GM23338 (cell line): Measurements from ENCODE around the gene TGM6. TPM values are rescaled to one million over a fixed set of nuclear protein-coding genes. Genes with fewer than 3 reads are reported as not detected.

ENCODE experiments used
- ATAC-seq: fragments of 200-7000 bp; cut with Tn5 transposase; 3 replicates; pipeline ENCODE4 v1.9.1; 2020
- DNase-seq: peaks from one replicate; pipeline ENCODE4 v3.0.0-alpha.2; 2015; ENCODE audit warnings: low spot score
- H2AFZ ChIP-seq: fragments of 200-600 bp; sonication (generic); 2 replicates; pipeline ENCODE4 v1.8.0; 2016; ENCODE audit warnings: antibody characterized with exemption, mild to moderate bottlenecking, moderate library complexity
- H3F3A ChIP-seq: fragments of 200-600 bp; sonication (generic); replicated peaks from 2 replicates; pipeline ENCODE4 v1.8.0; 2017; ENCODE audit warnings: antibody characterized with exemption, mixed run types, low read depth
- H3K27ac ChIP-seq: fragments of 200-600 bp; sonication (generic); 2 replicates; pipeline ENCODE4 v1.6.1; 2016; ENCODE audit warnings: low read depth
- H3K27me3 ChIP-seq: fragments of 200-600 bp; sonication (generic); 2 replicates; pipeline ENCODE4 v1.8.0; 2016; ENCODE audit warnings: mild to moderate bottlenecking, mixed run types, moderate library complexity; ENCODE audit not compliant: insufficient read depth
- H3K36me3 ChIP-seq: fragments of 200-600 bp; sonication (generic); 2 replicates; pipeline ENCODE4 v1.8.0; 2016; ENCODE audit warnings: mild to moderate bottlenecking; ENCODE audit not compliant: insufficient read depth
- H3K4me1 ChIP-seq: fragments of 200-600 bp; sonication (generic); 2 replicates; pipeline ENCODE4 v1.8.0; 2016; ENCODE audit warnings: mild to moderate bottlenecking, moderate library complexity; ENCODE audit not compliant: insufficient read depth
- H3K4me2 ChIP-seq: fragments of 200-600 bp; sonication (generic); 2 replicates; pipeline ENCODE4 v1.7.1; 2017; ENCODE audit warnings: mixed run types
- H3K4me3 ChIP-seq: fragments of 200-600 bp; sonication (generic); 2 replicates; pipeline ENCODE4 v1.6.1; 2016; ENCODE audit warnings: mixed run types
- H3K79me2 ChIP-seq: fragments of 200-600 bp; sonication (generic); replicated peaks from 2 replicates; pipeline ENCODE4 v1.8.0; 2017; ENCODE audit warnings: mild to moderate bottlenecking; ENCODE audit not compliant: insufficient read depth
- H3K9me2 ChIP-seq: fragments of 200-600 bp; sonication (generic); 2 replicates; pipeline ENCODE4 v1.8.0; 2017; ENCODE audit not compliant: insufficient read depth
- H4K20me1 ChIP-seq: fragments of 200-600 bp; sonication (generic); replicated peaks from 2 replicates; pipeline ENCODE4 v1.8.0; 2017; ENCODE audit warnings: mild to moderate bottlenecking; ENCODE audit not compliant: insufficient read depth
- H3K27ac Mint-ChIP-seq: 2 replicates; pipeline ENCODE4 v1.8.0; 2020; ENCODE audit warnings: inconsistent platforms, mild to moderate bottlenecking, moderate library complexity, mixed read lengths
- H3K27me3 Mint-ChIP-seq: 3 replicates; pipeline ENCODE4 v1.8.0; 2022; ENCODE audit warnings: low read depth, mild to moderate bottlenecking, moderate library complexity, mixed read lengths, inconsistent platforms; ENCODE audit not compliant: insufficient read depth, poor library complexity
- H3K36me3 Mint-ChIP-seq: 3 replicates; pipeline ENCODE4 v1.8.0; 2021; ENCODE audit warnings: low read depth, mild to moderate bottlenecking, inconsistent platforms, moderate library complexity, mixed read lengths
- H3K4me1 Mint-ChIP-seq: 3 replicates; pipeline ENCODE4 v1.8.0; 2020; ENCODE audit warnings: mild to moderate bottlenecking, inconsistent platforms, mixed read lengths
- H3K4me3 Mint-ChIP-seq: 3 replicates; pipeline ENCODE4 v1.8.0; 2021; ENCODE audit warnings: moderate library complexity, mild to moderate bottlenecking, inconsistent platforms, mixed read lengths
- H3K9me3 Mint-ChIP-seq: 3 replicates; pipeline ENCODE4 v1.8.0; 2020; ENCODE audit warnings: moderate library complexity, mild to moderate bottlenecking, inconsistent platforms, mixed read lengths
- CREB1 ChIP-seq: fragments of 250-450 bp; sonication (Bioruptor Pico); IDR thresholded peaks from 2 replicates; pipeline ENCODE4 v1.5.0; 2020; ENCODE audit warnings: low read depth, mild to moderate bottlenecking, moderate library complexity
- EZH2 ChIP-seq: fragments of 200-600 bp; sonication (generic); IDR thresholded peaks from one replicate; pipeline ENCODE4 v1.8.0; 2017; ENCODE audit warnings: antibody characterized with exemption, mild to moderate bottlenecking, low read depth; ENCODE audit not compliant: unreplicated experiment
- EZH2phosphoT487 ChIP-seq: fragments of 200-600 bp; sonication (generic); IDR thresholded peaks from one replicate; pipeline ENCODE4 v1.8.1; 2018; ENCODE audit warnings: antibody characterized with exemption; ENCODE audit not compliant: unreplicated experiment
- JUNB ChIP-seq: IDR thresholded peaks from one replicate; pipeline ENCODE4 v1.6.1; 2016; ENCODE audit warnings: antibody characterized with exemption; ENCODE audit not compliant: unreplicated experiment
- NANOG ChIP-seq: IDR thresholded peaks from 2 replicates; pipeline ENCODE4 v1.6.1; 2016; ENCODE audit warnings: antibody characterized with exemption, borderline replicate concordance
- POLR2AphosphoS5 ChIP-seq: IDR thresholded peaks from 2 replicates; pipeline ENCODE4 v1.6.1; 2016; ENCODE audit warnings: antibody characterized with exemption, low read depth
- REST ChIP-seq: IDR thresholded peaks from one replicate; pipeline ENCODE4 v1.6.1; 2018; ENCODE audit warnings: antibody characterized with exemption; ENCODE audit not compliant: unreplicated experiment
- STAT1 ChIP-seq: IDR thresholded peaks from one replicate; pipeline ENCODE4 v1.6.1; 2016; ENCODE audit warnings: antibody characterized with exemption; ENCODE audit not compliant: unreplicated experiment
- ZNF114 ChIP-seq: fragments of 250-450 bp; sonication (Bioruptor Pico); IDR thresholded peaks from 2 replicates; pipeline ENCODE4 v1.5.0; 2020; ENCODE audit warnings: mild to moderate bottlenecking, moderate library complexity
- ZNF331 ChIP-seq: fragments of 250-450 bp; sonication (Bioruptor Pico); IDR thresholded peaks from 2 replicates; pipeline ENCODE4 v1.5.0; 2020; ENCODE audit warnings: low read depth, mild to moderate bottlenecking, moderate library complexity
- ZNF462 ChIP-seq: fragments of 250-450 bp; sonication (Bioruptor Pico); IDR thresholded peaks from 2 replicates; pipeline ENCODE4 v1.5.0; 2020; ENCODE audit warnings: mild to moderate bottlenecking, moderate library complexity
- polyA plus RNA-seq: library from polyadenylated mRNA; unstranded; fragments of >200 nt; fragmentation: Nextera tagmentation; extraction: Ambion mirVana; gene quantifications from 2 replicates; pipeline ENCODE4 v1.2.1, GENCODE V29; 2016
- total RNA-seq: library from RNA; depleted of rRNA; stranded (reverse); fragments of >200 nt; shearing (Covaris generic); gene quantifications from 2 replicates; pipeline ENCODE4 v1.2.3, GENCODE V29; 2014
- TF ChIP-seq, protein P1 (sequence below), 2 experiments: fragments of 200-600 bp in 1 of 2; sonication (generic) in 1 of 2; conservative IDR thresholded peaks; 2 replicates each; pipeline versions ENCODE4 v1.5.1 to v1.6.1; 2016 to 2017; ENCODE audit warnings: antibody characterized with exemption in 2 of 2, low read depth in 2 of 2, mild to moderate bottlenecking in 2 of 2, moderate library complexity in 1 of 2
- TF ChIP-seq, protein P2 (sequence below): IDR thresholded peaks from 2 replicates; pipeline ENCODE4 v1.6.1; 2016; ENCODE audit warnings: antibody characterized with exemption

Gene TGM6
- total and polyA plus RNA-seq, 2 experiments from 2014 or later: not detected

GRCh38 chr20:2403291-2404052 lies 22.8 kb downstream of the TGM6 start:
- no peak overlapping the region for H3K4me3 Mint-ChIP-seq
- no peak overlapping the region for H3K4me3 ChIP-seq
- no peaks in the 10 kb centered on the region for H4K20me1 ChIP-seq
- peaks cover 3% of the 10 kb centered on the region for H3K27me3 Mint-ChIP-seq
- no peaks in the 10 kb centered on the region for H3F3A ChIP-seq
- H3K27me3 ChIP-seq: no peaks in the 10 kb centered on the region
- no peak overlapping the region for H3K4me2 ChIP-seq
- H3K4me1 Mint-ChIP-seq: no peaks in the 10 kb centered on the region
- H3K36me3 ChIP-seq: no peaks in the 10 kb centered on the region
- TF ChIP-seq NANOG (no peak), REST (no peak), ZNF462 (no peak), EZH2phosphoT487 (no peak), ZNF331 (no peak), POLR2AphosphoS5 (no peak), EZH2 (no peak), JUNB (no peak), STAT1 (no peak), CREB1 (CRISPR knock-in tag) (no peak), ZNF114 (CRISPR knock-in tag) (no peak)
- TF ChIP-seq, protein P1, sequence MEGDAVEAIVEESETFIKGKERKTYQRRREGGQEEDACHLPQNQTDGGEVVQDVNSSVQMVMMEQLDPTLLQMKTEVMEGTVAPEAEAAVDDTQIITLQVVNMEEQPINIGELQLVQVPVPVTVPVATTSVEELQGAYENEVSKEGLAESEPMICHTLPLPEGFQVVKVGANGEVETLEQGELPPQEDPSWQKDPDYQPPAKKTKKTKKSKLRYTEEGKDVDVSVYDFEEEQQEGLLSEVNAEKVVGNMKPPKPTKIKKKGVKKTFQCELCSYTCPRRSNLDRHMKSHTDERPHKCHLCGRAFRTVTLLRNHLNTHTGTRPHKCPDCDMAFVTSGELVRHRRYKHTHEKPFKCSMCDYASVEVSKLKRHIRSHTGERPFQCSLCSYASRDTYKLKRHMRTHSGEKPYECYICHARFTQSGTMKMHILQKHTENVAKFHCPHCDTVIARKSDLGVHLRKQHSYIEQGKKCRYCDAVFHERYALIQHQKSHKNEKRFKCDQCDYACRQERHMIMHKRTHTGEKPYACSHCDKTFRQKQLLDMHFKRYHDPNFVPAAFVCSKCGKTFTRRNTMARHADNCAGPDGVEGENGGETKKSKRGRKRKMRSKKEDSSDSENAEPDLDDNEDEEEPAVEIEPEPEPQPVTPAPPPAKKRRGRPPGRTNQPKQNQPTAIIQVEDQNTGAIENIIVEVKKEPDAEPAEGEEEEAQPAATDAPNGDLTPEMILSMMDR (conservative IDR thresholded peaks at IDR 0.05; ENCODE audit: low read depth in 2 of 2): no peak
- TF ChIP-seq, protein P2, sequence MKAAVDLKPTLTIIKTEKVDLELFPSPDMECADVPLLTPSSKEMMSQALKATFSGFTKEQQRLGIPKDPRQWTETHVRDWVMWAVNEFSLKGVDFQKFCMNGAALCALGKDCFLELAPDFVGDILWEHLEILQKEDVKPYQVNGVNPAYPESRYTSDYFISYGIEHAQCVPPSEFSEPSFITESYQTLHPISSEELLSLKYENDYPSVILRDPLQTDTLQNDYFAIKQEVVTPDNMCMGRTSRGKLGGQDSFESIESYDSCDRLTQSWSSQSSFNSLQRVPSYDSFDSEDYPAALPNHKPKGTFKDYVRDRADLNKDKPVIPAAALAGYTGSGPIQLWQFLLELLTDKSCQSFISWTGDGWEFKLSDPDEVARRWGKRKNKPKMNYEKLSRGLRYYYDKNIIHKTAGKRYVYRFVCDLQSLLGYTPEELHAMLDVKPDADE: no peak
- no peaks in the 10 kb centered on the region for H3K9me2 ChIP-seq
- no peaks in the 10 kb centered on the region for H3K4me1 ChIP-seq
- no peak overlapping the region for H2AFZ ChIP-seq
- H3K79me2 ChIP-seq: no peaks in the 10 kb centered on the region
- DNase-seq: no peak
- H3K9me3 Mint-ChIP-seq: peaks cover 11% of the 10 kb centered on the region; the same call in 2 of the 3 replicates
- no peak overlapping the region for H3K27ac ChIP-seq
- no peak overlapping the region for H3K27ac Mint-ChIP-seq
- no peaks in the 10 kb centered on the region for H3K36me3 Mint-ChIP-seq
- no peak for ATAC-seq
